HepG2 (cell line): ENCODE measurements around the gene DUSP22. TPM values are rescaled to one million over a fixed set of nuclear protein-coding genes. Genes with fewer than 3 reads are reported as not detected.

Source experiments
- ATAC-seq: fragments of 200-7000 bp; cut with Tn5 transposase; 3 replicates; pipeline ENCODE4 v1.9.1; 2020; ENCODE audit warnings: mild to moderate bottlenecking, moderate library complexity
- BruUV-seq: library from RNA; stranded (reverse); fragments of 400-500 nt; replicated peaks from 2 replicates; lab custom pipeline; 2021; lab: Mats Ljungman, UMichigan
- CTCF ChIA-PET: fragments of 300-600 bp; formaldehyde crosslinking; extraction: SDS; loops from one replicate; lab custom pipeline; 2021; ENCODE audit warnings: low total read pairs, inconsistent platforms, low intra/inter-chr PET ratio; lab: Yijun Ruan, JAX
- POLR2A ChIA-PET: fragments of 350-600 bp; sonication (Branson Sonifier 250); formaldehyde crosslinking; loops from one replicate; lab custom pipeline; 2020; ENCODE audit warnings: antibody characterized with exemption, inconsistent platforms; lab: Yijun Ruan, JAX
- DNase-seq: peaks from one replicate; pipeline ENCODE4 v3.0.0-alpha.2; 2015; ENCODE audit warnings: low spot score
- FAIRE-seq: peaks from 3 replicates; lab custom pipeline; 2011; peaks lifted over from hg19 to GRCh38; lab: Jason Lieb, UNC
- H2AFZ ChIP-seq: one replicate; pipeline ENCODE4 v1.6.1; 2011; ENCODE audit warnings: low read length, inconsistent platforms
- H3K27ac ChIP-seq: fragments of 300-600 bp; 3 replicates; pipeline ENCODE4 v1.8.0; 2011; ENCODE audit warnings: mixed run types, mild to moderate bottlenecking, mixed read lengths, low read length, inconsistent platforms; ENCODE audit not compliant: insufficient read depth; ENCODE audit errors: extremely low read length
- H3K27me3 ChIP-seq, 2 experiments: fragments of 200-600 bp in 1 of 2; 2 replicates in 1 of 2; 3 replicates in 1 of 2; pipeline versions ENCODE4 v1.6.0 to v1.8.0; 2011; ENCODE audit warnings: low read length in 2 of 2, mild to moderate bottlenecking in 2 of 2, moderate library complexity in 2 of 2, inconsistent platforms in 1 of 2; ENCODE audit not compliant: insufficient read depth in 2 of 2, control insufficient read depth in 1 of 2
- H3K36me3 ChIP-seq, 2 experiments: fragments of 200-600 bp in 1 of 2; replicated peaks in 1 of 2; 2 replicates in 1 of 2; 3 replicates in 1 of 2; pipeline versions ENCODE4 v1.5.1 to v1.8.0; 2011; ENCODE audit warnings: low read length in 2 of 2, inconsistent platforms in 1 of 2; ENCODE audit not compliant: insufficient read depth in 2 of 2, control insufficient read depth in 1 of 2
- H3K4me1 ChIP-seq: 2 replicates; pipeline ENCODE4 v1.5.1; 2012; ENCODE audit warnings: low read length, inconsistent platforms; ENCODE audit not compliant: insufficient read depth
- H3K4me2 ChIP-seq: 2 replicates; pipeline ENCODE4 v1.6.0; 2011; ENCODE audit warnings: low read depth, low read length, inconsistent platforms
- H3K4me3 ChIP-seq, 3 experiments: fragments of 200-600 bp in 1 of 3; sonication (generic), shearing (Covaris generic) in 1 of 3; replicated peaks in 1 of 3; 2 replicates each; pipeline ENCODE4 v1.5.1; 2011 to 2016; ENCODE audit warnings: low read length in 3 of 3, inconsistent platforms in 2 of 3, low read depth in 2 of 3, mild to moderate bottlenecking in 2 of 3, control low read depth in 1 of 3, mixed read lengths in 1 of 3; ENCODE audit not compliant: insufficient read depth in 1 of 3
- H3K79me2 ChIP-seq: one replicate; pipeline ENCODE4 v1.6.1; 2011; ENCODE audit warnings: low read length, inconsistent platforms; ENCODE audit not compliant: insufficient read depth
- H3K9ac ChIP-seq: 2 replicates; pipeline ENCODE4 v1.6.0; 2011; ENCODE audit warnings: mild to moderate bottlenecking, low read depth, low read length, inconsistent platforms; ENCODE audit not compliant: insufficient read depth
- H3K9me3 ChIP-seq: 2 replicates; pipeline ENCODE4 v1.5.1; 2012; ENCODE audit warnings: mild to moderate bottlenecking, low read length
- H4K20me1 ChIP-seq: 2 replicates; pipeline ENCODE4 v1.6.0; 2011; ENCODE audit warnings: inconsistent platforms, mild to moderate bottlenecking, low read length, moderate library complexity; ENCODE audit not compliant: insufficient read depth
- ATM ChIP-seq: fragments of 450-650 bp; IDR thresholded peaks from 2 replicates; pipeline ENCODE4 v1.7.1; 2017; ENCODE audit warnings: mild to moderate bottlenecking, borderline replicate concordance
- DMAP1 ChIP-seq: IDR thresholded peaks from 2 replicates; pipeline ENCODE4 v1.6.1; 2016
- FOSL1 ChIP-seq: sonication (generic); formaldehyde crosslinking; IDR thresholded peaks from 2 replicates; pipeline ENCODE4 v1.9.0; 2021; ENCODE audit warnings: missing genetic modification reagents, borderline replicate concordance
- FOXC1 ChIP-seq: sonication (generic); formaldehyde crosslinking; IDR thresholded peaks from 2 replicates; pipeline ENCODE4 v1.8.0; 2022; ENCODE audit warnings: mild to moderate bottlenecking, missing genetic modification reagents, borderline replicate concordance
- HNF4A ChIP-seq: sonication (generic); formaldehyde crosslinking; IDR thresholded peaks from 2 replicates; pipeline ENCODE4 v1.4.0; 2020; ENCODE audit warnings: missing genetic modification reagents
- MAFK ChIP-seq, 2 experiments: IDR thresholded peaks in 1 of 2; conservative IDR thresholded peaks in 1 of 2; 2 replicates each; pipeline ENCODE4 v1.6.1; 2011; ENCODE audit warnings: improper control_type of control experiment in 2 of 2, low read length in 2 of 2
- NAIF1 ChIP-seq: sonication (generic); formaldehyde crosslinking; IDR thresholded peaks from 2 replicates; pipeline ENCODE4 v1.5.0; 2020; ENCODE audit warnings: mild to moderate bottlenecking, missing genetic modification reagents, borderline replicate concordance
- NR2F1 ChIP-seq, 2 experiments: fragments of 450-650 bp in 1 of 2; formaldehyde crosslinking in 1 of 2; IDR thresholded peaks; 2 replicates each; pipeline versions ENCODE4 v1.5.0 to v1.6.1; 2016 to 2020; ENCODE audit warnings: mild to moderate bottlenecking in 1 of 2, missing compliant biosample characterization in 1 of 2, missing genetic modification reagents in 1 of 2, moderate library complexity in 1 of 2
- SAFB2 ChIP-seq: sonication (generic); formaldehyde crosslinking; IDR thresholded peaks from 2 replicates; pipeline ENCODE4 v1.5.1; 2020; ENCODE audit warnings: missing genetic modification reagents, low read depth, mild to moderate bottlenecking, borderline replicate concordance
- SMYD3 ChIP-seq: sonication (generic); formaldehyde crosslinking; IDR thresholded peaks from 2 replicates; pipeline ENCODE4 v1.8.1; 2023; ENCODE audit warnings: mild to moderate bottlenecking, missing genetic modification reagents
- SRY ChIP-seq: sonication (generic); formaldehyde crosslinking; IDR thresholded peaks from 2 replicates; pipeline ENCODE4 v1.8.0; 2022; ENCODE audit warnings: mild to moderate bottlenecking, missing genetic modification reagents
- STAT5B ChIP-seq: sonication (generic); formaldehyde crosslinking; IDR thresholded peaks from 2 replicates; pipeline ENCODE4 v1.4.0; 2020; ENCODE audit warnings: missing genetic modification reagents
- ZNF17 ChIP-seq: sonication (generic); formaldehyde crosslinking; IDR thresholded peaks from 2 replicates; pipeline ENCODE4 v1.5.0; 2020; ENCODE audit warnings: mild to moderate bottlenecking, missing genetic modification reagents
- ZNF263 ChIP-seq: sonication (generic); formaldehyde crosslinking; IDR thresholded peaks from 2 replicates; pipeline ENCODE4 v1.4.0; 2020; ENCODE audit warnings: missing genetic modification reagents
- ZNF510 ChIP-seq: sonication (generic); formaldehyde crosslinking; IDR thresholded peaks from 2 replicates; pipeline ENCODE4 v1.4.0; 2020; ENCODE audit warnings: low read depth, mild to moderate bottlenecking, missing genetic modification reagents
- WGBS: methylation state at CpG from one replicate; pipeline ENCODE4 v1.1.6; 2017; ENCODE audit warnings: low lambda C conversion rate; 5-methylcytosine and 5-hydroxymethylcytosine counted together
- in situ Hi-C: cut with HindIII; loops from 2 replicates; pipeline ENCODE4 v1.10.0; 2017; ENCODE audit warnings: low pct_unique_long_range_greater_than_20kb; ENCODE audit not compliant: extremely low pct_ligation_motif_present
- intact Hi-C: fragments of 100-400 bp; cut with micrococcal nuclease; formaldehyde crosslinking; loops from one replicate; pipeline ENCODE4 v1.10.0; 2022; ENCODE audit not compliant: unreplicated experiment
- polyA plus RNA-seq, 8 experiments: library from polyadenylated mRNA; depleted of rRNA in 3 of 8; stranded (reverse) in 7 of 8; unstranded in 1 of 8; fragments of >200 nt; fragmentation: Illumina TruSeq in 4 of 8; extraction: Trizol in 4 of 8; gene quantifications; 2 replicates each; pipeline versions ENCODE4 v1.2.1 to v1.2.3, GENCODE V29; 2011 to 2016; ENCODE audit warnings: low read depth in 4 of 8, missing spikeins in 1 of 8, mixed read lengths in 1 of 8; ENCODE audit not compliant: insufficient read depth in 1 of 8
- total RNA-seq, 5 experiments: library from RNA; depleted of rRNA; stranded (reverse); fragments of >200 nt; fragmentation: Illumina TruSeq; extraction: Trizol; gene quantifications; 2 replicates each; pipeline ENCODE4 v1.2.3, GENCODE V29; 2016; ENCODE audit warnings: low read depth in 1 of 5
- TF ChIP-seq, protein P1 (sequence below): sonication (generic); formaldehyde crosslinking; IDR thresholded peaks from 2 replicates; pipeline ENCODE4 v1.8.1; 2023; ENCODE audit warnings: mild to moderate bottlenecking, missing genetic modification reagents, borderline replicate concordance

DUSP22 gene
- total and polyA plus RNA-seq, 2 of the 13 experiments (the other 11 are each of a cell fraction or from before 2014, with no cell fraction given): 20.2 to 32.8 TPM

DNA sequence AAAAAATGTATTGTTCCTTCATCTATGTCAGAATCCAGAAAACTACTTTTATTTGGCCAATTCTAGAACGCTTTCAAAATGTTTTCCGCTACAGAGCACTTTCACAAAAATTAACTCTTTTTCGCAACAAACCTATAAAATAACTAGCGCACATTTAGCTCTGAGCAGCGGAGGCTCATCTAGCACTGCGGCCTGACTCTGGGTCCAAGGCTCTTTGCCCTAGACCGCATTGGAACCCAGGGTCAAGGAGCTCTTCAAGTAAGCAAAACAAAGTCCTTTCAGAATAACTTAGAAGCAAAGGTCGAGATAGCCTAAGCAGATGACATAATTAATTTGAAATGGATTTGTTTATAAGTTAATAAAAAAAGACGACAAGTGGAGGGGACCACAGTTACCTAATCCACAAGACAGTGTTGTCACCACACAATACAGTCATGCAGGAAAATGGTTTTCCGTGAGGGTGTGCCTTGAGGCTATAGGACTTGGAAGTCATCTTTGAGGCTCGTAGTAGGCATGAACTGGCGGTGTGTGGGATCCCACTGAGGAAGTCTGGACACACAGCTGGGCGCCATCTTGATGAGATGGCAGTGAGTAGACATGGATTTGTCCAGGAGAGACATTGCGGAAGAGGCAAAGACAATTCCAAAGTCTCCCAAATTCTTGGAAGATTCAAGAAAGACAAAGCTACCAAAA, 70.1 kb downstream of the DUSP22 start:
- Histone ChIP-seq H3K4me1 (peaks cover 16% of the 10 kb centered on the region), H3K79me2 (no peaks in the 10 kb centered on the region), H3K9ac (no peak overlapping the region), H3K4me3 (no peak overlapping the region), H3K4me2 (no peak overlapping the region), H3K27ac (no peak overlapping the region), H3K36me3 (no peaks in the 10 kb centered on the region), H2AFZ (no peak overlapping the region), H3K9me3 (no peaks in the 10 kb centered on the region), H3K27me3 (peaks cover 0 to 24% of the 10 kb centered on the region in 2 experiments; a peak in 4 of 5 replicates), H4K20me1 (no peaks in the 10 kb centered on the region)
- FAIRE-seq: no peak
- DNase-seq: no peak
- ChIA-PET CTCF (no interaction called here), POLR2A (no interaction called here)
- BruUV-seq: no TSS peak
- in situ Hi-C loops: no loop called here
- 63% methylated on average over 14 of the region's 14 CpGs for WGBS
- TF ChIP-seq, protein P1, sequence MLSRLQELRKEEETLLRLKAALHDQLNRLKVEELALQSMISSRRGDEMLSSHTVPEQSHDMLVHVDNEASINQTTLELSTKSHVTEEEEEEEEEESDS: no peak
- TF ChIP-seq SRY (CRISPR knock-in tag) (no peak), HNF4A (CRISPR knock-in tag) (0 out of 2 replicates have a peak, but pooled peaks have one; percentile 7), ATM (no peak), FOXC1 (CRISPR knock-in tag) (no peak), ZNF17 (0 out of 2 replicates have a peak, but pooled peaks have one; percentile 4), NAIF1 (CRISPR knock-in tag) (0 out of 2 replicates have a peak, but pooled peaks have one; percentile 35), MAFK (conservative IDR thresholded peaks at IDR 0.05 in 1 of 2, IDR thresholded peaks at IDR 0.05 in 1 of 2; ENCODE audit: low read length in 2 of 2) (peak in 1 of 2 experiments; percentile 30; a peak in 1 of 4 replicates)
- intact Hi-C loops: no loop called here
- no peak for ATAC-seq

DNA sequence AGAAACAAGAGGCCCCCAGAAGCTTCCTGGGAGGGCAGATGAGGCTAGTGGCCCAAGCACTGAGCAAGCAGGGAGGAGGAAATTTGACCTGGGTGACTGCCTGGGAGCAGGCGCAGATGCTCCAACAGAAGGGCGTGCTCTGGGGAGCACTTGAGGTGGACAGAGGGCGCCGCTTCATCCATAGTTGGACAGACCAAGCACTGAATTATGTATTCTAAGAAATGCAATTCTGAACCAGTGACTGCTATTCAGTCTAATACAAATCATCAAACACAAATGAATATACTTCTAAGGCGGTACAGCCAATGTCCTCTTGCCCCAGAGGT, 70.6 kb downstream of the DUSP22 start:
- WGBS: 59% methylated on average over 5 of the region's 5 CpGs
- TF ChIP-seq FOSL1 (CRISPR knock-in tag): no peak
- no peak for TF ChIP-seq NR2F1 (CRISPR knock-in tag; IDR thresholded peaks at IDR 0.05)
- no peak for TF ChIP-seq DMAP1 (CRISPR knock-in tag)
- TF ChIP-seq ZNF510 (CRISPR knock-in tag): no peak
- TF ChIP-seq SMYD3 (CRISPR knock-in tag): no peak
- no peak for TF ChIP-seq STAT5B (CRISPR knock-in tag)
- peak; percentile 39; the same call in 1 of the 2 replicates for TF ChIP-seq ZNF263 (CRISPR knock-in tag)
- TF ChIP-seq SAFB2 (CRISPR knock-in tag): no peak
- DNase-seq (no peak), ATAC-seq (no peak), FAIRE-seq (no peak)
- no peak overlapping the region for H2AFZ ChIP-seq
- H3K27me3 ChIP-seq: peaks cover 2 to 26% of the 10 kb centered on the region in 2 experiments; a peak in 4 of 5 replicates
- in situ Hi-C loops (no loop called here), intact Hi-C loops (no loop called here)
- H3K4me1 ChIP-seq: peaks cover 16% of the 10 kb centered on the region
- no peak overlapping the region for H3K27ac ChIP-seq
- no peaks in the 10 kb centered on the region for H4K20me1 ChIP-seq
- no peak overlapping the region for H3K4me2 ChIP-seq
- H3K9ac ChIP-seq: no peak overlapping the region
- POLR2A ChIA-PET: no interaction called here
- H3K36me3 ChIP-seq: no peaks in the 10 kb centered on the region
- H3K4me3 ChIP-seq: no peak overlapping the region
- H3K9me3 ChIP-seq: no peaks in the 10 kb centered on the region
- BruUV-seq: no TSS peak
- H3K79me2 ChIP-seq: no peaks in the 10 kb centered on the region
- CTCF ChIA-PET: no interaction called here
